GM18909 (cell line): ENCODE data around the gene MOK.
"Not testable (repeated sequence)": the region's sequence is repeated elsewhere in the genome, so short reads cannot be mapped to it uniquely, and the experiment has no call there.

Experiments
- ATAC-seq: cut with Tn5 transposase; IDR thresholded peaks from one replicate; pipeline ENCODE4 v1.9.1; 2021; ENCODE audit warnings: mild to moderate bottlenecking; ENCODE audit not compliant: unreplicated experiment, poor library complexity

Gene MOK

GRCh38 chr14:102304611-102305506 is at the start of gene MOK:
Gene MOK (minus strand): TSS chr14:102305164. CDS start chr14:102304968, 196 bp downstream.
- ATAC-seq = peak; percentile 96

- ATAC-seq = no peak
Observed at GRCh38 chr14:102353126-102353619, 48.2 kb upstream of the MOK start.

- no peak for ATAC-seq
Observed at GRCh38 chr14:102352213-102352612, 47.2 kb upstream of the MOK start.

GRCh38 chr14:102351593-102351992 is 46.6 kb upstream of the MOK start:
- not testable (repeated sequence) for ATAC-seq

GRCh38 chr14:102351023-102351422 is 46.1 kb upstream of the MOK start:
- ATAC-seq = no peak

GRCh38 chr14:102348376-102348775 is 43.4 kb upstream of the MOK start:
- ATAC-seq = no peak

GRCh38 chr14:102346645-102347044 is 41.7 kb upstream of the MOK start:
- no peak for ATAC-seq

GRCh38 chr14:102345232-102345631 is 40.3 kb upstream of the MOK start:
- ATAC-seq = no peak

GRCh38 chr14:102344485-102344884 is 39.5 kb upstream of the MOK start:
- no peak for ATAC-seq

GRCh38 chr14:102344084-102344483 is 39.1 kb upstream of the MOK start:
- ATAC-seq = no peak

GRCh38 chr14:102342238-102342637 is 37.3 kb upstream of the MOK start:
- ATAC-seq = no peak

- ATAC-seq = no peak
Observed at GRCh38 chr14:102341566-102341965, 36.6 kb upstream of the MOK start.

- no peak for ATAC-seq
Observed at GRCh38 chr14:102338724-102339123, 33.8 kb upstream of the MOK start.

GRCh38 chr14:102335163-102335562 is 30.2 kb upstream of the MOK start:
- no peak for ATAC-seq

- no peak for ATAC-seq
Observed at GRCh38 chr14:102333795-102334705, 29.1 kb upstream of the MOK start.

- ATAC-seq = no peak
Observed at GRCh38 chr14:102333390-102333789, 28.4 kb upstream of the MOK start.

- no peak for ATAC-seq
Observed at GRCh38 chr14:102330806-102331205, 25.8 kb upstream of the MOK start.

GRCh38 chr14:102329381-102329780 is 24.4 kb upstream of the MOK start:
- not testable (repeated sequence) for ATAC-seq

- ATAC-seq = no peak
Observed at GRCh38 chr14:102326583-102326982, 21.6 kb upstream of the MOK start.

- ATAC-seq = no peak
Observed at GRCh38 chr14:102325791-102326345, 20.9 kb upstream of the MOK start.

GRCh38 chr14:102323102-102323501 is 18.1 kb upstream of the MOK start:
- ATAC-seq = no peak
